ENCODE data around the gene CACNA2D1.
"Not testable (repeated sequence)": the region's sequence is repeated elsewhere in the genome, so short reads cannot be mapped to it uniquely, and the experiment has no call there.

CACNA2D1 gene

DNA sequence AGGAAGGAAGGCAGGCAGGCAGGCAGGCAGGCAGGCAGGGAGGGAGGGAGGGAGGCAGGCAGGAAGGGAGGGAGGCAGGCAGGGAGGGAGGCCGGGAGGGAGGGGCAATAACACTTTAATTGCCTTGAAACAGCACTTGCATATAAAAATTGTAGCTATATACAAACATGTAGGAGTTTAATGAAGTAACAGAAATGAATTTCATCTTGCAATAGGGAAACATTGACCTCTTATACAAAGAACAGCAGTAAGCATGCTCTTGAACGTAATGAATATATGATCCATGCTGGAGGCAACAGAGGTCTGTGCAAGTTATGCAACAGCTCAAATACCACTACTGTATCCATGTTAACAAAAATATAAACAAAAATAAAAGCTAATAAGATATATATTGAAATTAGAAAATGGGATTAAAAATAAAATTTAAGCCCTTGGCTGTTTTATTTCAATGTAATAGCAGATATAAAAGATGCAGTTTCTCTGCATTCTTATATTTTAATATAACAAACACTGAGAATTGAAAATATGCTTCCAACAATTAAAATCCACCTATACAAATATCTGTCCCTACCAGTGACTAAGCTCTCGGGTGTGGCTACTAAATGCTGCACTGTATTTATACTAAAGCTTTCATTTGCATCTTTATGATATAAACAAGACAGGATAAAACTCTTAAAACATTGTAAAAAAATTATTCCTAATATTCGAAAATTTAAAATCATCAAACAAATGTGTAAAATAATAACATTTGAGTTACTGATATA is 50.3 kb downstream of the CACNA2D1 start:
- no peak for DNase-seq (ENCODE audit: low spot score)

DNA sequence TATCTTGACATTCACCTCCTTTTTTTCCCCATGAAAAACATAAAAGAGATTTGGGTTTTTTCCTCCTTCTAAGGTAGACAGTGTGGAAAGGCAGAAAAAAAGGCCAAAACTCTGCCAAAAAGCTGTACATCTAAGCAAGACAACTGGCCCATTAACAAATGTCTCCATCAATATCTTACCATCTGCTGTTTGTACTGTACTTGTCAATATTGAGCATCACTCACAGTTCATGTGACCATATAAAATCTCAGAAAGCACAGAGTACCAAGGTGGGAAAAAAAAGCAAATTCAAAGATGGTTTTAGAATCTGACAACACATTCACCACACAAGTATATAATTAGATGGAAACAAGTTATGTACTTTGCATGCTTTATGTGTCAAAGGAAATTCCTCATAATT is 52.6 kb downstream of the CACNA2D1 start:
- no peak for DNase-seq (ENCODE audit: low spot score)

DNA sequence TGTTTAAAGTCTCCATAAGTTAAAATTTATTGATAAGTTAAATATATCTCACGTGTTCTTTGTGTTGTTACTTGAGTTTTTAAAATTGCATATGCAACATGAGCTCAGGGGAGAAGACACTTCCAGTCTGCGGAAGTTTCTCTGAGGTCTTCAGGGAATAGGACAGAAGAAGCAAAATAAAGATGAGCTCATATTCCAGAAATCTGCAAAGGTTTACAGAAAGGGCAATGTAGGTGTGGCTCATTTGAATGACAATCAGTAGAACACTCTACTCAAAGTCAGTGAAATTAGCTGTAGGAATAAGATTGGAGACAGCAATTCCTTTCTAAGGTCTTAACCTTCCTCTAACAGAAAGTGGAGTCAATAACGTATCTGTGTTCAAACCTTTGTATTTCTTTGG is 53.7 kb downstream of the CACNA2D1 start:
- no peak for DNase-seq (ENCODE audit: low spot score)

DNA sequence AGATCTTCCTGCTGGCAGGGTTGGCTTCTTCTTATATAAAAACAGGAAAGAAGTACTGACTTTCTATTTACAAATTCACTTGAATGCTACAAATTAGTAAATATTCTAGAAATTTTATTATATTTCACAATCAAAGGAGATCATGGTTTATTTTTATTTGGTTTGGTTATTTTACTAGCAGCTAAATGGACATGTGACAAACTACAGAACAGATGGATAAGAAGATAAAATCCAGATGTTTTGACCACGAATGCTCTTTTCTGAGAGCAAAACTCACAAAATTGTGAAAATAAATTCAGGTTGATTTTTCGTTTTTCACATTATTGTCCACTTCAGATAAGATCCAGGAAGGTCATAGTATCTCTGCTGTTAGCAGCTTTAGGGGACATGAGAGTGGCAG is 55.4 kb downstream of the CACNA2D1 start:
- no peak for DNase-seq (ENCODE audit: low spot score)

DNA sequence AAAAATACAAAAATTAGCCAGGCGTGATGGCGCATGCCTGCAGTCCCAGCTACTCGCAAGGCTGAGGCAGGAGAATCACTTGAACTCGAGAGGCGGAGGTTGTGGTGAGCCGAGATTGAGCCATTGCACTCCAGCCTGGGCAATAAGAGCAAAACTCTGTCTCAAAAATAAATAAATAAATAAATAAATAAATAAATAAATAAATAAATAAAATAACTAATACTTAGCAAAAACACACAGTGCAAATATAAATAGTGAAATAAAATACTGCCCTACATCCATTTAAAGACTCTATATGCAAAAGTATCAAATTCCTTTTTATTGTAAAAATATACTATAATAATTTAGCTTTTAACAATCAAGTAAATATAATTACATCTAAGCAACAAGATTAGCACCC is 57.0 kb downstream of the CACNA2D1 start:
- DNase-seq (ENCODE audit: low spot score), result not testable (repeated sequence)

DNA sequence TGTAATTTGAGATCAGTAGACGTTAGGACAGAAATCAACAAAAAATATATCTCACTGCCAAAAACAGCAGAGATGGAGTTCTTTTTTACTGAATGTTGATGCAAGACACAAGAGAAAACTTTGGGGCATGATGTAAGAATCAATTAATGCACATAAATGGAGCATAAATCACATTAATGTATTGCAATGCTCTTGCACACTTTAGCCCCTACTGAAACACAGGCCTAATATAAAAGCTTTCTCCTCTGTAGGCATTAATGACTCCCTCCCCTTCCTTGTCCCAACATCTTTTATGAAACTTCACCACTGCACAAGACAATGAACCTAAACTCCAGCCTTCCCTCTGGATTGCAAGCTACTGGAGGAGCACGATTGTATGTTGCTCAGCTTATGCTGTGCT is 58.8 kb downstream of the CACNA2D1 start:
- DNase-seq (ENCODE audit: low spot score), result no peak

DNA sequence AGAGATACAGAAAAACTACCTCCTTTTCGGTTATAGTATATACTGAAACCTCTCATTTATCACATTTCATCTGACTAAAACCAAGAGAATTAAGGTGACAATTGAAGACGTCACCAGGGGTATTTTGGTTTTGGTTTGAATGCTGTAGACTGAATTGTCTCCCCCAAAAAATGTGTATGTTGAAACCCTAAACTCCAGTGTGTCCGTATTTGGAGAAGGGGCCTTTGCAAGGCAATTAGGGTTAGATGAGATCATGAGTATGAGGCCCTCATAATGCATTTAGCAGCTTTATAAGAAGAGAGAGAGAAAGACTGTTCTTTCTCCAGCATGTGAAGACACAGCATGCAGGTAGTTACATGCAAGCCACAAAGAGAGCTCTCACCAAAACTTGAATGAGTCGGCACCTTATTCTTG is 59.5 kb downstream of the CACNA2D1 start:
- DNase-seq (ENCODE audit: low spot score), result no peak

DNA sequence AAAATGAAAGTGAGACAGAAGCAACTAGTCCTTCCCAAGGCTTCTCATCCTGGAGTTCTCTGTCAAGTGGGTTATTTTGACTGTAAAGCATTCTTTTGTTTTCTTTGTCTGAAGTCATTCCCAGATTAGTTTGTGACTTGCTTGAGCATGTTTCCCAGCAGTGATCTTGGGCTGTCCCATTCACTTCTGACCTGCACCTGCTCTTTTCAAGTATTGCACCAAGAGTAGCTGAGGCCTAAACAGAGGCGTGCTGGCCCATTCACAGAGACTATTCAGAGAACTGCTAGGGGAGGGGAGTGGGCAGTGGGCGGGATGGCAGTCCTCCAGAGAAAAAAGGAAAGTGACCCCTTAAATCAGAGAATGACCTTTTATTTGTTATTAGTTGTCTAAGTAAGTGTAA is 61.3 kb downstream of the CACNA2D1 start:
- no peak for DNase-seq (ENCODE audit: low spot score)

DNA sequence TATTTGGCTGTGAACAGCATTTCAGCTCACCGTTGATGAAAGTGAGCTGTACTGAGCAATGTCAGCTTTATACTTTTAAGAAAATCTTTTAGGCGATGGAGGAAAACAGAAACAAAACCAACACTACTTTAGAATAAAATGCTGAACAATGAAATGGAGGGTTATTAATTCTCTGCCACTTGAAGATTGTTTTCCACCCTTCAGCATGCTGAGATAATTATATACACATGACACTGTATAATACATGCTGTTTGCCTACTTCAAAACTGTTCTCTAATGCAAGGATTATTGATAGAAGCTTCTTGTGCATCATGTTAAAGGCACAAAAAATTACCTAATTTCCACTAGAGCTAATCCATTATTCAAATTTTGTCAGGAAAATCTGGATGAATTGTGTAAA is 66.8 kb downstream of the CACNA2D1 start:
- DNase-seq (ENCODE audit: low spot score), result no peak

DNA sequence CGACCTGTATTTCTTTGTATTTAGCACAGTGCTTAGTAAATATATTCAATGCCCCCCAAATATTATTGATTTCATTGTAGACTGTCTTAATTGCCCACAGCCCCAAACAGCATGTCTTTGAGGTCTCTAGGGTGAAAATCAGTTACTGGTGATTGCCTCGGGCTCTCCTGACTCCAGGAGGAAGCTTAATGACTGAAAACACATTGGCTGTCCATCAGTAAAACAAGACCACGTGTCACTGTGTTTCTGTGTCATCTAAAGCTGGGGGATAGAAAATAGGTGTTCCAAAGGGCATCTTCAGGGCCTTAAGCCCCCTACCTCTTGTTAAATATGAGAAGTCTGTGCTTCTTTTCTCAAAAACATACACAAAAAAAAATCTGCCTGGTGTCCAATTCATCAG is 67.9 kb downstream of the CACNA2D1 start:
- no peak for DNase-seq (ENCODE audit: low spot score)

DNA sequence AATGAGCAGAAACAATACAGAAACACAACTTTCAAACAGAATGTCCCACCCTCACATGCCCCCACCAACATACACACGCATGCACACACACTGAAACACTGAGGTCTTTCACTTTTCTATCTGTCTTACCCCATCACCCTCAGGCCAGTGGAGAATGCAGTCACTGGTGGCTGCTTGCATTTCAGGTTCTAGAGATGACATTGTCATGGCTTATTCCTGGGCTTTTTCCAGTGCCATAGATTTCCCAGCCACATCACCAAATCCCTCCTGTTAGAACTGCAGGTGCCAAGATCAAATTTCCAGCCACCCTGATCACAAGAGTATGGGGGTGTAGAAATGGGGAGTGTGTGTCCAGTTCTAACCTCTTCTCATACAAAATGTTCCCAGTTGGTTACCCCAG is 68.4 kb downstream of the CACNA2D1 start:
- no peak for DNase-seq (ENCODE audit: low spot score)

DNA sequence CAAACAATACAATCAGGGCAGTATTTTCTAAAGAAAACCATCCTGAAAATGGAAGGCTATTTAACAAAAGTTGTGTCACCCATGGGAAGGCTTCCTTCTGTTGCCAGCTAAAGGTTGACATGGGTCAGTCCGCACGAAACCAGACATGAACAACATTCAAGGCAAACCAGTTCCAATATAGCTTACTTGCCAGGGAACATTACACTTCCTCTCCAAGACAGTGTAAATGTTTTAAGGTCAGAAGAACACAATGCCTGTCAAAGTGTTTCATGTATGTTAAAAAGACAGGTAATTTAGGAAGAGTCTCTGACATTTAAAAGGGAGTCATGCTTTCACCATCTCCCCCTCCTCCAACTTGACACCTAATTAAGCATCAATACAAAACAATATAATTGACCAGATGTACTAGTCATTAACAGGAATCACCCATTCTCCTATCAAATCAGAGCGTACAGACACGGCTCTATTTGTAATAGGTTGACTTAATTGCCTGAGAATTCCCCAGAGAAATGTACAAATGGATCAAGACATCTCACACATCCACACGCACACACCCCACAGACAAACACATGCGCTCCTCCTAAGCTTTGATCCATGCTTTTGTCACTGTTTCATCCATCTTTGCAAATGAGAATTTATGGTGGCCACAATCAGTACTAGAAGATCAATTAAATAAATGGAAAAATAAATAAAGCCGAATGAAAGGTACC is 69.5 kb downstream of the CACNA2D1 start:
- DNase-seq (ENCODE audit: low spot score), result no peak

DNA sequence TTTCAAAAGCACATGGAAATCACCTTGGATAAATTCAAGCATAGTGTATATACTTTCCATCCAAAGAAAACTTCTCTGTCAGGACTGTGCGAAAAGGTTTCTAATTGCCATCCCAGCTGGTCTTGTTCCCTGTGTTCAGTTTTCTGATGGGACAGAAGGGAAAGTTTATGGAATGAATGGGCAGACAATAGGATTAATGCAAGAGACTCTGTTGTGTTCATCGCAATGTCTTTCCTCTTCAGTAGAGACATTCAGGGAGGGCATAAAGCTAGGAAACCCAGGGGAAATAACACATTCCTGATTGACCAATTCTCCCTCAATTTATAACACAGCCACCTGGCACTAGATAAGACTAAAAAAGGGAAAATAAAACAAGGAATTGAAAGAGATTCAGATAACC is 78.9 kb downstream of the CACNA2D1 start:
- DNase-seq (ENCODE audit: low spot score), result no peak

DNA sequence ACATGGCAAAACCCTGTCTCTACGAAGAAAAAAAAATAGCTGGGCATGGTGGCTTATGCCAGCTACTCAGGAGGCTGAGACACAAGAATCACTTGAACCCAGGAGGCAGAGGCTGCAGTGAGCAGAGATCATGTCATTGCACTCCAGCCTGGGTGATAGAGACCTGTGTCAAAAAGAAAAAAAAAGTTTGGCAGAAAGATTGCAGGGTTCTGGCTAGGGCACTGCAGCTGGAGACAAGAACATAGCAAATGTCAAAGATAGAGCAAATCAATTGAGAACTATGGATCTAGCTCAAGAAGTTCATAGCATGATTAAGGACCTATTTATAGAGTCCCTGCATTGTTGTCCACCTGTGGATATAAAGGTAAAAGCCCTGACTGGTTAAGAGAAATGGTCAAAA is 79.5 kb downstream of the CACNA2D1 start:
- DNase-seq (ENCODE audit: low spot score), result no peak

DNA sequence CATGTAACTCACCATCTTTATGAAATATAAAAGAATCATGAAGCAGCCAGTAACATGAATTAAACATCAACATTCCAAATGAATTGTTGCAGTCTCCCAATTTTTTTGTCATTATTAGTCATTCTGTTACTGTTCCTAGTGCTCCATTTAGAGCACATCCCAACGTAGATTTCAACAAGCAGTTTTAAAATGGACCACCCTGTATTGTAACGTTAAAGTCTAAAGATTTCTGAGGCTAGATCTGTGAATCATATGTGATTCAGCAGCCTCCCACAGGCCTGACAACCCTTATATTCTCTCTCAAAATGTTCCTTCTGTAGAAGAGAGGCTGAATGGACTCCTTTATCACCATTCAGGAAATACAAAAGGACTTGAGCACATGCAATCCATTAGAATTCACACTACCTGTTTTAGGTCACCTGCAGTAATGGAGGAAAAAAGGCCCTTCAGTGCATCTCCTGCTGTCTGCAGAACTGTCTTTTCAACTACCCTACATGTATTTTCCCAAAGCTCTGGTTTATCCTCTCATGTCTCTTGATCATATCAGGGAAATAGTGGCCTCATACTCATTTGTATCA is 81.4 kb downstream of the CACNA2D1 start:
- no peak for DNase-seq (ENCODE audit: low spot score)

DNA sequence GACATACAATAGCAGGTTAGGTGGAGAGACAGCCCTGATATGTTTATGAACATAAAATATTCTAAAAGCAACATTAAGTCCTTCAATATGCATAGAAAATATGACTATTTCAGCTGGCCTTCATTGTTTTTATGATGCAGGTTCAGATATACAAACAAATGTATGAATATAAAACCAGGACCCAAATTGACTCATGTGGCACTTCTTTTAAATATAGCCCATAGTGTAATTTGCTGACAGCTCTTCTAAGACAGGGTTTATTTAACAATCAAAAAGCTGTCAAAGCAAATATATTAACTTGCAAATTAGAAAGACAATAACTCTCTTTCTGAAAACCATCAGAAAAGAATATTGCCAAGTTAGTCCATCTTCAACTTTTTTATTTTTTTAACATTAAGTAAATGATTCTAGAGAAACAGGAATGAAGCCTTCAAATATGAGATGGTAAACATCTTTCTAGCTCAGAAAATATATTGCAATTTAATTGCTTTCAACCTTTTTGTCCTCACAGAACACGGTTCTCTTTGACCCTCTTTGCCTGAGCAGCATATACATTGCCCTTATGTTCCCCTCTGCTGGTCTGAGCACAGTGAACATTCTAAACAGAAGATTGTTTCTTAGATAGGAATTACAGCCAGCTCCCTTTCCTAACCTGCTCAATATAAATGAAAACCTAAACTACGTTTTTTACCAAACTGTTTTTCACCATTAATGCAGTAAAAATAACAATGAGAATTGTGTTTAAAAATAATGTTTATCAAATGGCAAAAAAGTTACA is 82.8 kb downstream of the CACNA2D1 start:
- DNase-seq (ENCODE audit: low spot score), result no peak

DNA sequence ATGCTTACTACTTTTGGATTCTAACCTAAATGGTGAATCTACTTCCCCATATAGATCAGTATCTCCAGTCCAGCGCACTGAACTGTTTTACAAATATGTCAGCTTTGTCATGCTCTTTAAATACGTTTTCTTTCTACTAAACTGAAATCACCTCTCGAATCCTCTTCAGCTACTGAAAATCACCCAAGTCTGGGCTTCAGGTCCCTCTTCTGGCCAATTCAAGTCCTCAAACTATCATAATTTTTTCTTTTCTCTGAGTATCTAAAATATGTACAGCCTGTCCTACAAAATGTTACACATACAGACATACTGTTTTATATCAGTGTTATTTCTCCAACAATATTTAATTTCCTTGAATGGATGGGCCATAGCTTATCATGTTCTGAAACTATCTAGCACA is 84.2 kb downstream of the CACNA2D1 start:
- no peak for DNase-seq (ENCODE audit: low spot score)

DNA sequence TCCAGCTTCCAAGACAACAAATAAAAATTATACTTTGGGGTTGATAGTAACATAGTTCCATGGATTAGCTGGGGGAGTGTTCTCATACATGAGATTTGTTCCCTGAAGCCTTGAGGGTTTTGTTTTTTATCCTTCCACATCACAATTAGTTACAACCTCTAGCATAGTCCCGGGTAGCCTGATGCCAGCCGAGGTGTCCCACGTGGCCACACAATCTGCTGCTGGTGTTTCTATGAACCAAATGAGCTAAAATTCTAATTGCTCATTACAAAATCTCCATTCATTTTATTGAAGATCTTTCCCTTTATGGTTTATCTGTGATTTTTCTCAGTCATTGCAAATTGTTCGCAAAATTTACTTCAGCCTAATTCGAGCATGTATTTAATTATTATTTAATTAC is 84.7 kb downstream of the CACNA2D1 start:
- DNase-seq (ENCODE audit: low spot score), result no peak

DNA sequence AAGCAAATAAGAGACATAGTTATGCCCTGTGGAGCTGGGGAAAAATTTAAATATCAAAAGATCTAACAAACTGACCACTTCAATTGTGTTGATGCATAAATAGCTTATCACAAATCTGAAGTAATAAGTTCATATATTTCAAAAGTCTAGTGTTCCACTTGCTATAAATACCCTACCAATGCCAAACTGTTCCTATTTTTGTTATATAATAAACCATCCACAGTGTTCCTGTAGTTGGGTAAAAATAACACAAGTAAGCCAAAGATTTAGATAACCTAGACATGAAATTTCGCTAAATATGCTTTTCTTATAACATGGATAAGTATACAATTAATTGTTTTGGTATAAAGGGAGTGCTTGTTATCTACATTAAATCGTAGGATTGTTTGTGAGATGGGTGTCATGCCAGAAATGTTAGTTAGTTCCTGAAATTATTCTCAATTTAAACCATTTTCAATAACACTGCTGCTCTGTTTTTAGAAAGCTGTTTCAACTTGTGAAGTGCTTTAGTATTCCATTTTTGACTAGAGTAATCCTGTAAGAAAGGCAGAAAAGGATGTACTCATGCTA is 85.5 kb downstream of the CACNA2D1 start:
- peak; percentile 52 for DNase-seq (ENCODE audit: low spot score)

DNA sequence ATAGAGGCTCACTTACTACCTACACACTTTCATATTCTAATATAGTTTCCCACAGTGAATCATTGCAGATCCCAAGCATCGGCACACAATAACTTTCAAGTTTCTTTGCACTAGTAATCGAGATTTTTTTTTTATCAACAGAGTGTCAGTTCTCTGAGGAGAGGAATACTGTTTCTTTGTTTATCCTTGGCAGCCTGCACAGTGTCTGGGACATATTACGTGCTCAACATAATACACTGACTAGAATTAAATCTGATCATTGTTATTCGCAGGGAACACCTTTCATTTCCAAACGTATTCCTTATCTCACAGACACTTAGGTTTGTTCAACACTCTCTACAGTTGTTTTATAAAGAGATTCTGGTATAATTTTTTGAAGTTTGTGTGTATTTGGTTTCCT is 95.3 kb downstream of the CACNA2D1 start:
- peak; percentile 40 for DNase-seq (ENCODE audit: low spot score)

DNA sequence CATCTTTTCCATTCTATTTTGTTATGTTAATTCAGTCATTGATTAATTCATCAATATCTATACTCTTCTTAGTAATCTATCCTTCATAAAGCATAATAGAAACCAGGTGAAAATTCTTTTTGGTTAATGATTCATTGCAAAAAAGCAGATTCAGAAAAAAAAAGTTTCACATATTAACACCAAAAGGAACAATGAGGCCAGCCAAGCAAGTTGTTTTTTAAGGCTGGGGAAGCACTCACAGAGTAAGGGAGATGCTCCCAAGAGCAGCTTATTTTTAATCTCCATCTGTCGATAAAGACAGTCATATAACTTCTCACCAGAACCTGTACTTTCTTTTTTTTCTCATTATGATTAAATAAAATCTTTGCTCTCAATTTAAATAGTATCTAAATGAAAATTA is 95.8 kb downstream of the CACNA2D1 start:
- no peak for DNase-seq (ENCODE audit: low spot score)

DNA sequence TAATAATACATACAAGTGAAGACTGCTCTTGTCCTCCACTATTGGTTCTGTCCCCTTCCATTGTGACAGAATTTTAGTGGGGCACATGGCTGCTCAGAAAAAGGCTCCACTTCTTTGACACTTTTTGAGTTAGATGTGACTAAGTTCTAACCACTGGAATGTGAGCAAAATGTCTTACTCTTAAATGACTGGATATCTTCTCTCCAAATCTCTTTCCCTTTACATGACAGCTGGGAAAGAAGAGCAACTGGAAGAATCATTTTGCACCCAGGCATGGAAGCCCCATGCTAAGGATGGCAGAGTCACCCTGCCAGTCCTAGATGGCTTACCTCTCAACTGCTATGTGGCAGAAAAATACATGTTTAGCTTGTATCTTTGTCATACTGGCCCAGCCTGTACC is 97.7 kb downstream of the CACNA2D1 start:
- DNase-seq (ENCODE audit: low spot score), result no peak
